HFF-Myc (cell line): ENCODE data around the gene PRELP.

Source experiments
- DNase-seq: peaks from one replicate; pipeline ENCODE4 v3.0.0-alpha.2; 2011; ENCODE audit warnings: low read depth; ENCODE audit errors: extremely low read depth
- H3K4me3 ChIP-seq: replicated peaks from 2 replicates; pipeline ENCODE4 v1.5.1; 2011; ENCODE audit warnings: low read depth, mild to moderate bottlenecking, control low read depth, low read length
- TF ChIP-seq, protein P1 (sequence below): IDR thresholded peaks from 2 replicates; pipeline ENCODE4 v1.5.1; 2012; ENCODE audit warnings: mild to moderate bottlenecking, low read depth, low read length, control low read depth; ENCODE audit errors: missing control alignments

The PRELP gene

DNA sequence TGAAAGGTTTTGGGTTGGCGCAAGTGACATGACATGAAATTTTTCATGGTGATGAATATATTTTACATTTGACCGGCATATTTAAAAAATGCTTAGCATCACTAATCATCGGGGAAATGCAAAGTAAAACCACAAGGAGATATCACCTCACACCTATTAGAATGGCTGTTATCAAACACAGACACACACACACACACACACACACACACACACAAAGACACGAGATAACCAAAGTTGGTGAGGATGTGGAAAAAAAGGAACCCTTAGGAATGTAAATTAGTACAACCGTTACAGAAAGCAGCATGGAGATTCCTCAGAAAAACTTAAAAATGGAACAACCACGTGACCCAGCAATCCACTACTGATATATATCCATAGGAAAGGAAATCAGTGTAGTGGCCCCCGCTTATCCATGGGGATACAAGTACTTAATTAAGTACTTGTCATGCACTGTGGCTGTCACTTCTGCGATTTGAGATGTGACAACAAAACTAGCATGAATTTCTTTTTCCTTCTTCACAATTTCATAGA, 15.9 kb upstream of the PRELP start:
- TF ChIP-seq, protein P1, sequence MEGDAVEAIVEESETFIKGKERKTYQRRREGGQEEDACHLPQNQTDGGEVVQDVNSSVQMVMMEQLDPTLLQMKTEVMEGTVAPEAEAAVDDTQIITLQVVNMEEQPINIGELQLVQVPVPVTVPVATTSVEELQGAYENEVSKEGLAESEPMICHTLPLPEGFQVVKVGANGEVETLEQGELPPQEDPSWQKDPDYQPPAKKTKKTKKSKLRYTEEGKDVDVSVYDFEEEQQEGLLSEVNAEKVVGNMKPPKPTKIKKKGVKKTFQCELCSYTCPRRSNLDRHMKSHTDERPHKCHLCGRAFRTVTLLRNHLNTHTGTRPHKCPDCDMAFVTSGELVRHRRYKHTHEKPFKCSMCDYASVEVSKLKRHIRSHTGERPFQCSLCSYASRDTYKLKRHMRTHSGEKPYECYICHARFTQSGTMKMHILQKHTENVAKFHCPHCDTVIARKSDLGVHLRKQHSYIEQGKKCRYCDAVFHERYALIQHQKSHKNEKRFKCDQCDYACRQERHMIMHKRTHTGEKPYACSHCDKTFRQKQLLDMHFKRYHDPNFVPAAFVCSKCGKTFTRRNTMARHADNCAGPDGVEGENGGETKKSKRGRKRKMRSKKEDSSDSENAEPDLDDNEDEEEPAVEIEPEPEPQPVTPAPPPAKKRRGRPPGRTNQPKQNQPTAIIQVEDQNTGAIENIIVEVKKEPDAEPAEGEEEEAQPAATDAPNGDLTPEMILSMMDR = no peak
- DNase-seq = no peak
- no peak overlapping the region for H3K4me3 ChIP-seq

DNA sequence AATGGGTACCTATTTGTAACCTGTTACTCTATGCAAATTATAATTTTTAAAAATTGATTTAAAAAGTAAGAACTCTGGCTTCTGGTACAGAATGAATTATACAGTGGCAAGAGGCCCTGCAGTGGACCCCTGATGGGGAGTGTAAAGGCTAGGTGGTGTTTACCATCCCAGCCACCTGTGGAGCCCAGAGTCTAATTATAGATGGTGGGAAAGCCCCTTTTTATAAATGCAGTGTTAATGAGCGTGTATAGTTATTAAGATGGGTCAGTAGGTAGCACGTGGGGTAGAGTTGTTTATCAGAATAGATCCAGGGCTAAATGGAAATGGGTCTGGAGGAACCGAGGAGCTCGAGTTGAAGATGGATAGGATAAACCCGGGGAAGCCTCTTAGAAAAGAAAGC, 13.9 kb upstream of the PRELP start:
- H3K4me3 ChIP-seq = no peak overlapping the region
- no peak for DNase-seq
- TF ChIP-seq, protein P1 = no peak

DNA sequence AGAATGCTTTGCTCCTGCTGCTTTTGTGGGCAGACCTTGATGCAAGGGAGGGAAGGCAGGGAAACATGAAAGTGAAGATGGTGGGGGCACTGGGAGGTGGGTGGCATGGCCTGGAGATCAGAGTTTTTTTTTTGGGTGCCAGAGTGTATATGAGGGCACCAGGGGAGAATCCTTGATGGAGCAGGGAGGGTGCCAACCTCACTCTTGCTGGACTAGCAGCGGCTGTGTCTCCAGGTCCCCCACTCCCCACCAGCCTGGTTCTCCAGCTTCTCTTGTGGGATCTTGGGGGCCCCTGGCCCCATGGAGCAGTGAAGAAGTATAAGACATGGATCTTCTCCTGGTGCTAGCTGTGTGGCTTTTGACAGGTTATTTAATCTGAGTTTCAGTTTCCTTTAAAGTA, 13.5 kb upstream of the PRELP start:
- no peak overlapping the region for H3K4me3 ChIP-seq

DNA sequence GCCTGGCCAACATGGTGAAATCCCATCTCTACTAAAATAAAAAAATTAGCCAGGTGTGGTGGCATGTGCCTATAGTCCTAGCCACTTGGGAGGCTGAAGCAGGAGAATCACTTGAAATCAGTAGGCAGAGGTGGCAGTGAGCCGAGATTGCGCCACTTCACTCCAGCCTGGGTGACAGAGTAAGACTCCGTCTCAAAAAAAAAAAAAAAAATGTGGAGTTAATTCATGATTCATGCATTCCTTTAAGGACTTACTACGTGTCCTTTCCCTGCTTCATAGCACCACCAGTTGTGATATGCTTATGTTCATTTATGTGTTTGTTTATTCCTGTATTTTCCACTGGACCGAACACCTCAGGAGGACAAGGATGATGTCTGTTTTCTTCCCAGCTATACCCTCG, 12.7 kb upstream of the PRELP start:
- no peak overlapping the region for H3K4me3 ChIP-seq
- TF ChIP-seq, protein P1 = no peak
- DNase-seq = no peak

More for the DNA sequence above, 13.5 kb upstream of the PRELP start:
- no peak for DNase-seq
- TF ChIP-seq, protein P1 = no peak

DNA sequence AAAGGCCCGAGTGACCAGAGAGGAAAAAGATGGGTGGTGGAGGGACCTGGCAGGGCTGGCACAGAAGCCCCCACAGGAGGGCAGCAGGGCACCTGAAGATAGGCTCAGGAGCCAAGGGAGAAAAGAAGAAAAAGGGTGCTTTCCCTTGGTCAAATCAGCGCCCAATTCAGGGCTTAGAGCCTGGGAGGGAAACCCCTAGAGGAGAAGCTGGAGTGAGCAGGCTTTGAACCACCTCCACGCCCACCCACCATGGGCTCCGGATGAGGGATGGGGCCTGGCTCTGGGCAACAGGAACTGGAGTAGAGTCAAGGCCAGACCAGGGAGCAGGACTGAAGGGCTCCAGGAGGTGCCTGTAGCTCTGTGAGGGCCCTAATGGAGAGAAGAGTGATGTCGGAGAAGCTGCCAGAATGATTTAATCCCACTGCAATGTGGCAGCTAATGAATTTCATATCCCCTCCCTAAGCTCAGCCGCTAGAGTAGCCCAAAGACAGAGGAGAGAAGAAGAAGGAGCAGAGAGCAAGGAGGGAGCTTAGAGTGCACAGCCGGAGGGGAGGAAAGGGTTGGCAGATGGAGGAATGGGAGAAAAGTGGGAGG, 12.0 kb upstream of the PRELP start:
- TF ChIP-seq, protein P1 = no peak
- DNase-seq = no peak
- H3K4me3 ChIP-seq = no peak overlapping the region

DNA sequence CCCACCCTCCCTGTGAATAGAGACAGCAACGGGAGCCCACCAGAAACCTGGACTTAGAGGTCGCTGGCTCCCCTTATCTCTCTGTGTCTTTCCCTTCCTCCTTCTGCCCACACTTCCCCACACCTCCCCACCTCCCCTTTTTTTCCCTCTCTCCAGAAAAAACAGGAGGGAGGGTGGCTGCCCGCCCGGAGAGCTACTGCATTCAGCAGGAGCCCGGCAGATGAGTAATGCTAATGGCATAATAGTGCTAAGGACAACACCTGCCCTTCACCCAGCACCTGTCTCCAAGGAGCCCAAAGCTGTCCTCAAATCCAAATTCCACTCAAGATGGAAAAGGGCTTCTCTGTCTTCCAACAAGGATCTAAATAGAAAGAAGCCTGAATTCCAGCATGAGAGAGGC, 11.4 kb upstream of the PRELP start:
- TF ChIP-seq, protein P1 = no peak
- H3K4me3 ChIP-seq = no peak overlapping the region
- no peak for DNase-seq

DNA sequence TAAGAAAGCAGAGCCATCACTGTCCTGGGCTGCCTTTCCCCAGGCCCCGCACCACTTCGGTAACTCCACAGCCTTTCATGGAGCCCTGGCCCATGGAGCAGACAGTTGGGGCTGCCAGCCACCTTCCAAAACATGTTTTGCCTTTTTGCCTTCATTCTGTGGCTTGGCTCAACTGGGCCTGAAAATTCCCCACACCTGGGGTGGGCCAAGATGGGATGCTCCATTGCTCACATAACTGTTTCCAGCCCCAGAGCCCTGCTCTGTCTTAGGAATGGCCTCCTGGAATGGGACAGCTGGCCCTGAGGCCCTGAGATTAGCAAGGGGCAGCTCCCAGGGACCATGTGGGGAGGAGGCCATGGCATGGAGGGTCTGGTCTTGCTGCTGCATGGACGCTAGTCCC, 10.9 kb upstream of the PRELP start:
- H3K4me3 ChIP-seq = no peak overlapping the region
- TF ChIP-seq, protein P1 = no peak
- no peak for DNase-seq
